Neuronal stem cell (in vitro differentiated cells): ENCODE measurements around the gene SLC26A11.

Source experiments
- DNase-seq: peaks from one replicate; pipeline ENCODE4 v3.0.0-alpha.2; 2013; ENCODE audit warnings: low spot score
- H2AFZ ChIP-seq: one replicate; pipeline ENCODE4 v1.6.1; 2013; ENCODE audit warnings: mild to moderate bottlenecking, low read length, inconsistent platforms
- H2AK5ac ChIP-seq: 2 replicates; pipeline ENCODE4 v1.6.1; 2013; ENCODE audit warnings: low read depth, mild to moderate bottlenecking, inconsistent platforms, low read length, moderate library complexity, mixed read lengths
- H2BK120ac ChIP-seq: 2 replicates; pipeline ENCODE4 v1.6.1; 2013; ENCODE audit warnings: low read depth, mild to moderate bottlenecking, inconsistent platforms, low read length, moderate library complexity, mixed read lengths
- H2BK12ac ChIP-seq: one replicate; pipeline ENCODE4 v1.6.1; 2013; ENCODE audit warnings: low read length, inconsistent platforms
- H2BK15ac ChIP-seq: 2 replicates; pipeline ENCODE4 v1.6.1; 2013; ENCODE audit warnings: mild to moderate bottlenecking, low read length, inconsistent platforms, mixed read lengths
- H2BK5ac ChIP-seq: one replicate; pipeline ENCODE4 v1.6.1; 2013; ENCODE audit warnings: inconsistent platforms, mild to moderate bottlenecking, low read length, moderate library complexity
- H3K14ac ChIP-seq: one replicate; pipeline ENCODE4 v1.6.1; 2013; ENCODE audit warnings: low read length, inconsistent platforms
- H3K18ac ChIP-seq: 2 replicates; pipeline ENCODE4 v1.6.1; 2013; ENCODE audit warnings: low read length, inconsistent platforms
- H3K23ac ChIP-seq: 2 replicates; pipeline ENCODE4 v1.6.1; 2013; ENCODE audit warnings: low read depth, mild to moderate bottlenecking, mixed read lengths, low read length, inconsistent platforms; ENCODE audit not compliant: poor library complexity
- H3K27ac ChIP-seq: replicated peaks from 3 replicates; pipeline ENCODE4 v1.5.1; 2013; ENCODE audit warnings: low read length, inconsistent platforms
- H3K27me3 ChIP-seq, 3 experiments: 2 replicates each; pipeline ENCODE4 v1.6.1; 2013; ENCODE audit warnings: low read length in 3 of 3, mild to moderate bottlenecking in 2 of 3, inconsistent platforms in 1 of 3, low read depth in 1 of 3, mixed read lengths in 1 of 3, moderate library complexity in 1 of 3; ENCODE audit not compliant: control insufficient read depth in 3 of 3, insufficient read depth in 3 of 3
- H3K36me3 ChIP-seq, 2 donors: replicated peaks in 1 of 2; 2 replicates each; pipeline ENCODE4 v1.6.1; 2013; ENCODE audit warnings: low read length in 2 of 2; ENCODE audit not compliant: control insufficient read depth in 2 of 2, insufficient read depth in 2 of 2
- H3K4ac ChIP-seq: 2 replicates; pipeline ENCODE4 v1.6.1; 2013; ENCODE audit warnings: inconsistent platforms, mild to moderate bottlenecking, low read length, moderate library complexity
- H3K4me1 ChIP-seq, 2 donors: 1 replicate in 1 of 2; 2 replicates in 1 of 2; pipeline ENCODE4 v1.6.1; 2013; ENCODE audit warnings: low read length in 2 of 2, low read depth in 1 of 2; ENCODE audit not compliant: control insufficient read depth in 2 of 2, insufficient read depth in 1 of 2
- H3K4me2 ChIP-seq: one replicate; pipeline ENCODE4 v1.6.1; 2013; ENCODE audit warnings: mild to moderate bottlenecking, low read length, inconsistent platforms; ENCODE audit not compliant: insufficient read depth, poor library complexity, severe bottlenecking
- H3K4me3 ChIP-seq, 2 donors: 2 replicates each; pipeline ENCODE4 v1.5.1; 2013; ENCODE audit warnings: low read length in 2 of 2, mild to moderate bottlenecking in 2 of 2, inconsistent platforms in 1 of 2, moderate library complexity in 1 of 2
- H3K79me1 ChIP-seq: one replicate; pipeline ENCODE4 v1.6.1; 2013; ENCODE audit warnings: low read depth, mild to moderate bottlenecking, inconsistent platforms, low read length, moderate library complexity
- H3K9ac ChIP-seq: one replicate; pipeline ENCODE4 v1.6.1; 2013; ENCODE audit warnings: mild to moderate bottlenecking, low read depth, low read length, inconsistent platforms; ENCODE audit not compliant: poor library complexity
- H3K9me3 ChIP-seq, 2 donors: replicated peaks in 1 of 2; 2 replicates each; pipeline versions ENCODE3 to v1.6.1; 2013; ENCODE audit warnings: low read length in 2 of 2, mild to moderate bottlenecking in 2 of 2, inconsistent platforms in 1 of 2, low read depth in 1 of 2, mixed read lengths in 1 of 2, moderate library complexity in 1 of 2; ENCODE audit not compliant: control insufficient read depth in 2 of 2, insufficient read depth in 1 of 2
- H4K8ac ChIP-seq: one replicate; pipeline ENCODE4 v1.6.1; 2013; ENCODE audit warnings: low read depth, mild to moderate bottlenecking, inconsistent platforms, low read length, moderate library complexity
- H4K91ac ChIP-seq: one replicate; pipeline ENCODE4 v1.6.1; 2013; ENCODE audit warnings: low read length, low read depth, mild to moderate bottlenecking, inconsistent platforms; ENCODE audit not compliant: poor library complexity
- WGBS, 2 donors: extraction: QIAGEN DNeasy Blood & Tissue Kit; methylation state at CpG; one replicate each; pipeline ENCODE4 v1.1.7; 2013; ENCODE audit warnings: missing lambda C conversion rate in 2 of 2, mixed read lengths in 1 of 2; ENCODE audit not compliant: insufficient read length in 2 of 2, insufficient replicate concordance in 1 of 2; ENCODE audit errors: extremely low coverage in 2 of 2; 5-methylcytosine and 5-hydroxymethylcytosine counted together

Gene SLC26A11

GRCh38 chr17:80261159-80261894, 41.1 kb downstream of the SLC26A11 start:
- Histone ChIP-seq H3K18ac (peak overlapping the region; percentile 99), H2BK120ac (peak overlapping the region; percentile 100), H3K9ac (peak overlapping the region; percentile 88), H4K8ac (no peak overlapping the region), H3K36me3 (peaks cover 2 to 11% of the 10 kb centered on the region in 2 donors), H2BK12ac (no peak overlapping the region), H3K27ac (peak overlapping the region; percentile 99), H3K4me1 (peaks cover 17 to 26% of the 10 kb centered on the region in 2 donors), H3K79me1 (peaks cover 9% of the 10 kb centered on the region), H2BK5ac (peak overlapping the region; percentile 98), H3K14ac (peak overlapping the region; percentile 89), H3K9me3 (no peaks in the 10 kb centered on the region), H2AFZ (peak overlapping the region; percentile 79), H3K4me3 (peak overlapping the region; percentile 57 to 87), H2BK15ac (peak overlapping the region; percentile 81), H3K4ac (peak overlapping the region; percentile 95), H4K91ac (no peak overlapping the region), H3K23ac (peak overlapping the region; percentile 93), H3K27me3 (no peaks in the 10 kb centered on the region), H2AK5ac (peak overlapping the region; percentile 95), H3K4me2 (peak overlapping the region; percentile 77)
- no CpG with 5 or more reads among the region's 45 CpGs for WGBS, 2 donors
- peak; percentile 79 for DNase-seq

- no CpG with 5 or more reads among the region's 8 CpGs for WGBS, 2 donors
- no peak overlapping the region for H2AK5ac ChIP-seq
- no peak overlapping the region for H3K9ac ChIP-seq
- H3K4me3 ChIP-seq = peak overlapping the region; percentile 57 to 87
- peak overlapping the region; percentile 79 for H2AFZ ChIP-seq
- peaks cover 9% of the 10 kb centered on the region for H3K79me1 ChIP-seq
- peak overlapping the region; percentile 99 for H3K27ac ChIP-seq
- H2BK15ac ChIP-seq = peak overlapping the region; percentile 28
- H3K4me1 ChIP-seq = peaks cover 17 to 26% of the 10 kb centered on the region in 2 donors
- H2BK5ac ChIP-seq = peak overlapping the region; percentile 32
- H3K36me3 ChIP-seq = peaks cover 2 to 11% of the 10 kb centered on the region in 2 donors
- no peak overlapping the region for H3K14ac ChIP-seq
- no peak overlapping the region for H4K91ac ChIP-seq
- peak overlapping the region; percentile 77 for H3K4me2 ChIP-seq
- H3K27me3 ChIP-seq = no peaks in the 10 kb centered on the region
- DNase-seq = no peak
- H2BK12ac ChIP-seq = peak overlapping the region; percentile 4
- peak overlapping the region; percentile 57 for H3K4ac ChIP-seq
- H2BK120ac ChIP-seq = no peak overlapping the region
- no peak overlapping the region for H4K8ac ChIP-seq
- H3K23ac ChIP-seq = no peak overlapping the region
- no peaks in the 10 kb centered on the region for H3K9me3 ChIP-seq
- peak overlapping the region; percentile 89 for H3K18ac ChIP-seq
Observed at GRCh38 chr17:80261895-80262279, 41.7 kb downstream of the SLC26A11 start.

GRCh38 chr17:80262291-80262690, 42.1 kb downstream of the SLC26A11 start:
- Histone ChIP-seq H3K27ac (peak overlapping the region; percentile 99), H2BK12ac (peak overlapping the region; percentile 4), H4K8ac (no peak overlapping the region), H3K4me1 (peaks cover 17 to 26% of the 10 kb centered on the region in 2 donors), H3K9me3 (no peaks in the 10 kb centered on the region), H2AK5ac (peak overlapping the region; percentile 97), H2BK120ac (no peak overlapping the region), H3K4me3 (peak overlapping the region in 1 of 2 donors; percentile 57), H2BK15ac (peak overlapping the region; percentile 28), H3K4ac (no peak overlapping the region), H2BK5ac (peak overlapping the region; percentile 32), H3K36me3 (peaks cover 2 to 12% of the 10 kb centered on the region in 2 donors), H3K79me1 (peaks cover 9% of the 10 kb centered on the region), H3K18ac (no peak overlapping the region), H3K4me2 (peak overlapping the region; percentile 36), H2AFZ (no peak overlapping the region), H3K9ac (no peak overlapping the region), H3K27me3 (no peaks in the 10 kb centered on the region), H3K23ac (no peak overlapping the region), H4K91ac (no peak overlapping the region), H3K14ac (no peak overlapping the region)
- no CpG with 5 or more reads among the region's 3 CpGs for WGBS, 2 donors
- no peak for DNase-seq

GRCh38 chr17:80262775-80263244, 42.6 kb downstream of the SLC26A11 start:
- Histone ChIP-seq H3K18ac (peak overlapping the region; percentile 88), H4K8ac (no peak overlapping the region), H3K27ac (peak overlapping the region; percentile 99), H2BK120ac (peak overlapping the region; percentile 47), H2AK5ac (peak overlapping the region; percentile 97), H2BK5ac (no peak overlapping the region), H3K4me3 (no peak overlapping the region), H2BK15ac (peak overlapping the region; percentile 75), H3K36me3 (peaks cover 2 to 15% of the 10 kb centered on the region in 2 donors), H3K14ac (no peak overlapping the region), H2AFZ (no peak overlapping the region), H3K9ac (peak overlapping the region; percentile 14), H3K9me3 (no peaks in the 10 kb centered on the region), H3K79me1 (peaks cover 9% of the 10 kb centered on the region), H3K27me3 (no peaks in the 10 kb centered on the region), H4K91ac (peak overlapping the region; percentile 68), H2BK12ac (peak overlapping the region; percentile 95), H3K23ac (peak overlapping the region; percentile 80), H3K4me1 (peaks cover 17 to 26% of the 10 kb centered on the region in 2 donors), H3K4me2 (peak overlapping the region; percentile 21), H3K4ac (no peak overlapping the region)
- no peak for DNase-seq
- WGBS, 2 donors = no CpG with 5 or more reads among the region's 8 CpGs
